ENCODE results near the gene MED26. TPM values are rescaled to one million over a fixed set of nuclear protein-coding genes. Genes with fewer than 3 reads are reported as not detected.
A peak's percentile ranks its signal among the peaks of the same experiment; 100 is the strongest.

MED26 gene
- total and polyA plus RNA-seq, 10 of the 15 experiments (the other 5 are each of a cell fraction or from before 2014, with no cell fraction given): 1.1 to 21.4 (median 9.7) TPM

DNA sequence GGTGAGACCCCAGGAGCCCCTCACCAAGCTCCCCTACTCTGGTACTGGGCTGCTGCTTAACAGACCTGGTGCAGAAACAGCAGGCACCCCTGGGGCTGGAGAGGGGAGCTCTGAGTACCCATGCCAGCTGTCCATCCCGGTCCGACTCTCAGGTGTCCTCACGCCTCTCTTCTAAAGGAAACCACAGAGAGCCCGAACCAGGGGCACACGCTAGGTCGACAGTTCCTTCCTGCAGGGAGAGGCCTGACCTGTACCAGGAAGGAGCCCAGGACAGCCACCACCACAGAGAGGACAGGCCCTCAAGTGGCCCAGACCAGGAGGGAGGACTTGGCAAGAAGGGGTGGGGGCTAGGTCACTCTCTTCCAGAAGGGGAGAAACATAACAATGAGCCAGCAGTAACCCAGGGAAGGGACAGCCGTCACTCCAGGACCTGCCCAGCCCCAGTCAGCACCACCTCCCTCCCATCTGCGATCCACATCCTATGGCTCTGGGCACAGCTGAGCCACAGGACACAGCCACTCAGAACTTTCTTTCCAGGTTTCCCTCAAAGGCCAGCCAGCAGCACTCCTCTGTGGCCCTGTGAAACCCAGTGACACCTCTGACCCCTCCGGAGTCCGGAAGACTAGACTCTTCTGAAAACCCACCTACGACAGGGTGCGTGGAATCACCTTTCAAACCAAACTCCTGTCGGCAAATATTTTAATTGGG, 42.8 kb downstream of the MED26 start (continued):
- TF ChIP-seq, protein P1, sequence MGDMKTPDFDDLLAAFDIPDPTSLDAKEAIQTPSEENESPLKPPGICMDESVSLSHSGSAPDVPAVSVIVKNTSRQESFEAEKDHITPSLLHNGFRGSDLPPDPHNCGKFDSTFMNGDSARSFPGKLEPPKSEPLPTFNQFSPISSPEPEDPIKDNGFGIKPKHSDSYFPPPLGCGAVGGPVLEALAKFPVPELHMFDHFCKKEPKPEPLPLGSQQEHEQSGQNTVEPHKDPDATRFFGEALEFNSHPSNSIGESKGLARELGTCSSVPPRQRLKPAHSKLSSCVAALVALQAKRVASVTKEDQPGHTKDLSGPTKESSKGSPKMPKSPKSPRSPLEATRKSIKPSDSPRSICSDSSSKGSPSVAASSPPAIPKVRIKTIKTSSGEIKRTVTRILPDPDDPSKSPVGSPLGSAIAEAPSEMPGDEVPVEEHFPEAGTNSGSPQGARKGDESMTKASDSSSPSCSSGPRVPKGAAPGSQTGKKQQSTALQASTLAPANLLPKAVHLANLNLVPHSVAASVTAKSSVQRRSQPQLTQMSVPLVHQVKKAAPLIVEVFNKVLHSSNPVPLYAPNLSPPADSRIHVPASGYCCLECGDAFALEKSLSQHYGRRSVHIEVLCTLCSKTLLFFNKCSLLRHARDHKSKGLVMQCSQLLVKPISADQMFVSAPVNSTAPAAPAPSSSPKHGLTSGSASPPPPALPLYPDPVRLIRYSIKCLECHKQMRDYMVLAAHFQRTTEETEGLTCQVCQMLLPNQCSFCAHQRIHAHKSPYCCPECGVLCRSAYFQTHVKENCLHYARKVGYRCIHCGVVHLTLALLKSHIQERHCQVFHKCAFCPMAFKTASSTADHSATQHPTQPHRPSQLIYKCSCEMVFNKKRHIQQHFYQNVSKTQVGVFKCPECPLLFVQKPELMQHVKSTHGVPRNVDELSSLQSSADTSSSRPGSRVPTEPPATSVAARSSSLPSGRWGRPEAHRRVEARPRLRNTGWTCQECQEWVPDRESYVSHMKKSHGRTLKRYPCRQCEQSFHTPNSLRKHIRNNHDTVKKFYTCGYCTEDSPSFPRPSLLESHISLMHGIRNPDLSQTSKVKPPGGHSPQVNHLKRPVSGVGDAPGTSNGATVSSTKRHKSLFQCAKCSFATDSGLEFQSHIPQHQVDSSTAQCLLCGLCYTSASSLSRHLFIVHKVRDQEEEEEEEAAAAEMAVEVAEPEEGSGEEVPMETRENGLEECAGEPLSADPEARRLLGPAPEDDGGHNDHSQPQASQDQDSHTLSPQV (IDR thresholded peaks at IDR 0.05): no peak; the same call in 1 of the 2 replicates
- TF ChIP-seq TCF3 (IDR thresholded peaks at IDR 0.05; ENCODE audit: borderline replicate concordance, insufficient read depth, low read depth, low read length) (0 out of 2 replicates have a peak, but pooled peaks have one; percentile 5), REST (IDR thresholded peaks at IDR 0.05; ENCODE audit: low read depth, low read length) (no peak), SPI1 (IDR thresholded peaks at IDR 0.05; ENCODE audit: borderline replicate concordance, insufficient read depth, low read depth, low read length) (no peak), LARP7 (IDR thresholded peaks at IDR 0.05) (peak; percentile 65), CHD2 (IDR thresholded peaks at IDR 0.05; ENCODE audit: borderline replicate concordance, low read depth, low read length) (no peak; the same call in 1 of the 2 replicates), YBX1 (IDR thresholded peaks at IDR 0.05) (no peak), PAX8 (IDR thresholded peaks at IDR 0.05) (no peak), BMI1 (IDR thresholded peaks at IDR 0.05; ENCODE audit: borderline replicate concordance) (peak; percentile 57; the same call in 1 of the 2 replicates), BCLAF1 (IDR thresholded peaks at IDR 0.05) (0 out of 2 replicates have a peak, but pooled peaks have one; percentile 3), WRNIP1 (IDR thresholded peaks at IDR 0.05; ENCODE audit: borderline replicate concordance, low read depth, low read length) (no peak), IRF4 (IDR thresholded peaks at IDR 0.05; ENCODE audit: low read depth, low read length) (no peak), RAD21 (IDR thresholded peaks at IDR 0.05; ENCODE audit: insufficient read depth, low read depth, low read length) (no peak), BRCA1 (IDR thresholded peaks at IDR 0.05; ENCODE audit: low read depth, low read length) (no peak), NR2F1 (conservative IDR thresholded peaks at IDR 0.05) (peak; percentile 86), ETV6 (conservative IDR thresholded peaks at IDR 0.05 in 1 of 2, IDR thresholded peaks at IDR 0.05 in 1 of 2; ENCODE audit: borderline replicate concordance in 1 of 2, low read depth in 1 of 2) (no peak), MLLT1 (IDR thresholded peaks at IDR 0.05) (peak; percentile 87)

Measured in GM12878 (cell line).